ENCODE results near the gene PINLYP.

The PINLYP gene

DNA sequence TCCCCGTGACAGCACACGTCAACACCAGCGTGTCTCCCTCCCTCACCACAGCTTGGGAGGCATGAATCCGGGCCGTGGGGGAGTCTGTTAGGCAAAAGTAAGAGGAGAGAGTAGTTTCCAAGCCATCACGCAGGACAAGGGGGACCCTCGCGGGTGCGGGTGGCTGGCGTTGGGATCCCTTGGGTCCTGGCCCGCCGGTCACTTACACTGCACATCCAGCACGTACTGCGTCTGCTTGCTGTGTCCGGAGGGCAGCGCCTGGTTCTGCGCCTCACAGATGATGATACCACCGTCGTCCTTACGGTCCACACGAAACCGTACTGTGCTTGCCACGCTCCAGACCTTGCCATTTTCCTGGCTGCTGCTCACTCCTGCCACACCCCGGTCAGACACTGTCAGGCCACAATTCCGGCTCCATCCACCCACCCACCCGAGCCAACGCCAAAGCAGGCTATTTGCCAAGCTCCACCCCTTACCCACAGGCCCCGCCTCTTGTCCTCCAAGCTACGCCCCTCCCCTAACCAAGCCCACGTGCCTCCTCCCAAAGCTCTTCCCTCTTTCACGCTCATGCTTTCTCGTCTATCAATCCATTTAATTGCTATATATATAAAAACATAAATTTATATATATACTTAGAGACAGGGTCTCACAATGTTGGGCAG, 50.4 kb downstream of the PINLYP start:
- no peak for DNase-seq (ENCODE audit: extremely low read depth in 1 of 2, low read depth in 1 of 2)

DNA sequence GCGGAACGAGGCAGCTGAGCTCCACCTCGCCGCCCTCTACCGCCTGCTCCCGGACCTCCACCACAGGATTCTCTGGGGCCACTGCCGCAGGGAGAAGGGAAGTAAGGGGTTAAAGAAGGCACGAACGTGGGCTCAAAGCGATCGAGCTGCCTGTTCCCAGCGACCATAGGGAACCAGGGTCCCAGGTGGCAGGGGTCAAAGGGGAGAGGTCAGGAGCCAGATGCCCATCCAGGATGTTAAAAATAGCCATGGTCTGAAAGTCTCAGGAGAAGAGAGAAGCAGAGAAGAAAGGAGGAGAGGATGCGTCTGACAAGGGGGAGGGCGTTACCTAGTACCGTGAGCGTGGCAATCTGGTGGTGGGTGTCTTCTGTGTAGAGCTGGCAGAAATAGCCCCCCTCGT, 51.2 kb downstream of the PINLYP start:
- no peak for DNase-seq (ENCODE audit: extremely low read depth in 1 of 2, low read depth in 1 of 2)

DNA sequence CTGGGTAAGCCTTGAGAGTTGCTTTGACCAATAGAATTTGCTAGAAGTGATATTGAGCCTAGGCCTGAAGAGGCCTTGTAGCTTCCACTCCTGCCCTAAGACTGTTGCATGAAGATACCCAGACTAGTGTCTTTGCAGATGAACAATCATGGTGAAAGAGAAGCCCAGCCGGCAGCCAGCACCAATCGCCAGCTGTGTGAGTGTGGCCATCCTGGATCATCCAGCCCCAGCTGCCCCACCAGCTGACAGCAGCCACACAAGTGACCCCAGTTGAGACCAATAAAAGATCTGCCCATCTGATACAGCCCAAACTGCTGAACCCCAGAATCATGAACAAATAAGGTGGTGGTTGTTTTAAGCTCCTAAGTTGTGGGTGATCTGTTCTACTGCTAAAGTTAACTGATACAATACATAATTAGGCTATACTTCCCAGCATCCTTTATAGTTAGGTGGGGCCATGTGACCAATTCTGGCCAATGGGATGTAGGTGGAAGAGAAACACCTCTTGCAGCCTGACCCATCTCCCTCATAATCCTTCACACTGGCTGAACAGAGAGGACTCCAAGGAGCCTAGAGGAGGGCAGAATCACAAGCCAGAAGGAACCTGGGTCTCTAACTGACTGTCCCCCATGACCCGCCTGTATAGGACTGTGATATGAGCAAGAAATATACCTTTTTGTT, 53.2 kb downstream of the PINLYP start:
- DNase-seq (ENCODE audit: extremely low read depth in 1 of 2, low read depth in 1 of 2) = no peak

DNA sequence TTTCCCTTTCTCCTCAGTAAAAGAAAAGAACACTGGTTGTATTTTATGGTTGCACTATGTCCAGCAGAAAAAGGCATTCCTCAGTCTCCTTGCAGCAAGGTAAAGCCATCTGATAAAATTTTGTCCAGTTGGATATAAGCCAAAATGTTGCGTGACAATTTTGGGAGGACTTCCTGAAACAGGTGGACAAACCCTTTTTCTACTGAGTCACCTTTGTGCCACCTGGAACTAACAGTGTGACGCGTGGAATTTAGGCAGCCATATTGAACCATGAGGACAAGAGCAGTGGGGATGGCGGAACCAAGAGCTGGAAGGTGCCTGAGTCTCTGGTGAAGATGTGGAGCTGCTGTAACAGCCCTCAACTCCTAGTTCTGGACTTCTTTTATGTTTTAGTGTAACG, 55.9 kb downstream of the PINLYP start:
- DNase-seq (ENCODE audit: extremely low read depth in 1 of 2, low read depth in 1 of 2) = no peak

All from stimulated activated CD8-positive, alpha-beta memory T cell treated with anti-CD3 and anti-CD28 coated beads, Interleukin-7, amount 100 ng/mL, for 48 hours (primary cell).